ENCODE measurements around the gene RPS6KB2.

RPS6KB2 gene

DNA sequence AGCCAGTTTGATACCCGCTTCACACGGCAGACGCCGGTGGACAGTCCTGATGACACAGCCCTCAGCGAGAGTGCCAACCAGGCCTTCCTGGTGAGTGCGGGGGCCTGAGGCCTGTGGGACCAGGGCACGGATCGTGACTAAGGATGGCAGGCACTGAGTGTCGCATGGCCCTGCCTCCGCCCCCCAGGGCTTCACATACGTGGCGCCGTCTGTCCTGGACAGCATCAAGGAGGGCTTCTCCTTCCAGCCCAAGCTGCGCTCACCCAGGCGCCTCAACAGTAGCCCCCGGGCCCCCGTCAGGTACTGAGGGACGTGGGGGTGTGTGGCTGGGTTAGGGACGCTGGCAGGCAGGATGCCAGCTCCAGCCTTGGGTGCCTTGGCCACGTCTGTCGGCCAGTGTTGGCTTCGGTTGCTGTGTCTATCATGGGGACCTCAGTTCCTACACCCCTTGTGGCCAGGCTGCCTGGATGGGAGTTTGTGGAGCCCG lies 6.1 kb downstream of the RPS6KB2 start:
- no peak overlapping the region for H3K27ac ChIP-seq (ENCODE audit: low read depth, low read length)
- WGBS: 93% methylated on average over 23 of the region's 23 CpGs
- no peaks in the 10 kb centered on the region for H3K27me3 ChIP-seq (ENCODE audit: insufficient read depth, low read length)
- no peak overlapping the region for H3K4me3 ChIP-seq (ENCODE audit: low read length)
- H3K9me3 ChIP-seq (ENCODE audit: insufficient read depth, low read depth, low read length): no peaks in the 10 kb centered on the region
- H3K4me1 ChIP-seq (ENCODE audit: insufficient read depth, low read length): peaks cover 4% of the 10 kb centered on the region; the same call in 1 of the 2 replicates
- H3K36me3 ChIP-seq (ENCODE audit: insufficient read depth, low read length): peaks cover 41% of the 10 kb centered on the region
- H3K9ac ChIP-seq (ENCODE audit: low read depth, low read length): no peak overlapping the region

DNA sequence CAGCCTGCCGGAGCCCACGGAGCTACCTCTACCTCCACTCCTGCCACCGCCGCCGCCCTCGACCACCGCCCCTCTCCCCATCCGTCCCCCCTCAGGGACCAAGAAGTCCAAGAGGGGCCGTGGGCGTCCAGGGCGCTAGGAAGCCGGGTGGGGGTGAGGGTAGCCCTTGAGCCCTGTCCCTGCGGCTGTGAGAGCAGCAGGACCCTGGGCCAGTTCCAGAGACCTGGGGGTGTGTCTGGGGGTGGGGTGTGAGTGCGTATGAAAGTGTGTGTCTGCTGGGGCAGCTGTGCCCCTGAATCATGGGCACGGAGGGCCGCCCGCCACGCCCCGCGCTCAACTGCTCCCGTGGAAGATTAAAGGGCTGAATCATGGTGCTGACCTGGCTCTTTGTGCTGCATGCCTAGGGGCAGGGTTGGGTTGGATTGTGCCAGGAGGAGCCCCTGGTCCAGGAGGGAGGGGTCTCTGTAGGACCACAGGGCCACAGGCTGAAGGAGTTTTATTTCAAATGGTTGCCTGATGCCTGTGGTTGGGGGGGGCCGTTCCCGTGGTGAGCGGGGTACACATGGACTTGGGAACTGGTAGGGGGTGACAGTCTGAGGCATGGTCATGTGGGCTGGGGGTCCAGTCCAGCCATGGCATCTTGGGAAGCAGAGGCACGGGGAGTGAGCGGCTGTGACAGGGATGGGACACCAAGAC lies 6.9 kb downstream of the RPS6KB2 start:
- Histone ChIP-seq H3K4me1 (ENCODE audit: insufficient read depth, low read length) (peaks cover 4% of the 10 kb centered on the region; the same call in 1 of the 2 replicates), H3K36me3 (ENCODE audit: insufficient read depth, low read length) (peaks cover 44% of the 10 kb centered on the region), H3K27ac (ENCODE audit: low read depth, low read length) (peak overlapping the region; percentile 95; the same call in 1 of the 2 replicates), H3K9ac (ENCODE audit: low read depth, low read length) (no peak overlapping the region), H3K27me3 (ENCODE audit: insufficient read depth, low read length) (no peaks in the 10 kb centered on the region), H3K4me3 (ENCODE audit: low read length) (no peak overlapping the region), H3K9me3 (ENCODE audit: insufficient read depth, low read depth, low read length) (no peaks in the 10 kb centered on the region)
- 94% methylated on average over 26 of the region's 26 CpGs for WGBS

DNA sequence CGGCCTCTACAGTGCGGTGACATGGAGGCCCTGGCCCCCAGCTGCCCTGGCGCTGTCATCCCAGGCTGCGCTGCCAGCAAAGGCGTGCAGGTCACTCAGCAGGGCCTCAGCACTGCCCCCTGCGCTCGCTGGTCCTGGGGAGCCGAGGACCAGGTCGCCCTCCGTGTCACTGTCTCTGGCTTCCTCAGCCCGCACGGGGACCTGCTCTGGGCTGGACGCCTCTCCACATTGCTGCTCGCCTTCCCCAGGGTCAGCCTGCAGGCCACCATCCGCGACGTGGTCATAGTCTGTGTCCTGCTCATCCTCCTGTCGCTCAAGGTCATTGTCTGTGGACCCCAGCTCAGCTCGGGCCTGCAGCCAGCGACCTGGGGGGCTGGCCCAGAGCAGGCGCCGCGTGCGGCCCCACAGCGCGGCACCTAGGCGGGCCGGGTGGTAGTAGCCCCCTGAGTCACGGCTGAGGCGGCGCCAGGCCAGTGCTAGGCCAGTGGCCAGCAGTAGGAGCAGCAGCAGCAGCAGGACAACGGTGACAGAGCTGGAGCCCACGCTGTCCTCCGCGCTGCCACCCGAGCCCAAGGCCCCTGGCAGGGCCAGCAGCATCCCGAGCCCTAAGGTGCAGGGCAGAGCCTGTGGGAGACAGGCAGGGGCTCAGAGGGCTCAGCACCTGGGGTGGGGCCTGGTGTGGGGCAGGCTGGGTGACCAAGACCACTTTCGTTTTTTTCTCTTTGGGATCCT lies 7.6 kb downstream of the RPS6KB2 start:
- H3K27ac ChIP-seq (ENCODE audit: low read depth, low read length): peak overlapping the region; percentile 95
- H3K9me3 ChIP-seq (ENCODE audit: insufficient read depth, low read depth, low read length): no peaks in the 10 kb centered on the region
- no peaks in the 10 kb centered on the region for H3K27me3 ChIP-seq (ENCODE audit: insufficient read depth, low read length)
- peaks cover 4% of the 10 kb centered on the region; the same call in 1 of the 2 replicates for H3K4me1 ChIP-seq (ENCODE audit: insufficient read depth, low read length)
- 91% methylated on average over 38 of the region's 38 CpGs for WGBS
- H3K36me3 ChIP-seq (ENCODE audit: insufficient read depth, low read length): peaks cover 50% of the 10 kb centered on the region
- peak overlapping the region; percentile 64 for H3K9ac ChIP-seq (ENCODE audit: low read depth, low read length)
- no peak overlapping the region for H3K4me3 ChIP-seq (ENCODE audit: low read length)

DNA sequence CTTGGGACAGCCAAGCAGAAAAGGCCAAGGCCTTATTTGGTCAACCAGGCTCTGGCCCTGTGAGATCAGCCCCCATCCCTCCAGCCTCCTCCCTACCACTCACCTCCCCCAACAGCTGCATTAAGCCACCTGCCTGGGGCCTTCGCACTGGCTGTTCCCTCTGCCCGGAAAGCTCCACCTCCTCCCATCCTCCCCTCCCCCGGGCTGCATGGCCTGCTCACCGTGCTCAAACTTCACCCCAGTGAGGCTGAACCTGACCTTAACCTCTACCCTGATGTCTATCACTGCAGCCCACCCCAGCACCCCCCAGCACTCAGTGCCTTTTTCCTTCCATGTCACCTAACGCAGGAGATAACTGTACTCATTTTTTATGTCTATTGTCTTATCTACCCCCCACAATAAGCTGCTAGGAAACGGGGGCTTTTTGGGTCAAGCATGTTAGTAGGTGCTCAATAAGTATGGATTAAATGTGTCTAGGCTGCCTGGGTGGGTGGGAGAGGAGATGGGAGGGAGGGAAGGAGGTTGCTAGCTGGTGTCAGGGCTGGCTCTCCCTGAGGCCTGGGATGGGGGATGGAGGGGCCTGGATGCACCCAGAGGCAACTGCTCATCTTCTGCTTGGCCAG lies 8.3 kb downstream of the RPS6KB2 start:
- Histone ChIP-seq H3K4me3 (ENCODE audit: low read length) (no peak overlapping the region), H3K27me3 (ENCODE audit: insufficient read depth, low read length) (no peaks in the 10 kb centered on the region), H3K9ac (ENCODE audit: low read depth, low read length) (peak overlapping the region; percentile 64), H3K4me1 (ENCODE audit: insufficient read depth, low read length) (peaks cover 4% of the 10 kb centered on the region; the same call in 1 of the 2 replicates), H3K9me3 (ENCODE audit: insufficient read depth, low read depth, low read length) (no peaks in the 10 kb centered on the region), H3K36me3 (ENCODE audit: insufficient read depth, low read length) (peaks cover 55% of the 10 kb centered on the region), H3K27ac (ENCODE audit: low read depth, low read length) (peak overlapping the region; percentile 95)
- 48% methylated on average over 6 of the region's 6 CpGs for WGBS

DNA sequence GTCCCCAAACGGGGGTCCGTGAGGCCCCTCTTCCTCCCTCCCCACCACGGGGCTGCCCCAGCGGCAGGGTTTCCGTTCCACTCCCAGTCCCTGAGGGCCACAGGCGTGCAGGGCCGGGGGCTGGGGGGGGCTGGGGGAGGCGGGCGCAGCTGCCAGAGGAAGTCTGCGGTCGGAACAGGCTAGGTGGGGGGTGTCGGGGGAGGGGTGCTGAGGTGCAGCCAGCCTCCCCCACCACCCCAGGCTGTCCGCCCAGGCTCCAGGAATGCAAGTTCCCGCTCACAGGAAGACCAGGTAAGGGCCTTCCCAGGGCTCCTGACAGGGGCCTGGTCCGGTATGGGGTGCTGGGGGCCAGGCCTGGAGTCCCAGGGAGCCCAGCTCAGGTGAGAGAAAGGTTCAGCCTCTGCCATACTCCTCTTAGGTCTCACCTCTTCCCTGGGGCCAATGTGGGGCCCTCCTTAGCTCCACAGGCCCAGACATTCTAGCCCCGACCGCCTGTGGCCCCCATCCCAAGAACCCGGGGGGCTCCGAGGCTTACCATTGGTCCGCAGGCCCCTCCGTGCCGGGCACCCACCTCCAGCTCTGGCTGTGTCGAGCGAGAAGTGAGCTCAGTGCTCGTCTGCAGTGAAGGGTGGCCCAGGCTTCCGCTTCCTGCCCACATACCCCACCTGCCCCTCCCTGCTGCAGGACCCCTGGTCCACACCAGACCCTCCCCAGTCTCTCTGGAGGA lies 9.0 kb downstream of the RPS6KB2 start, which contains the start of gene PTPRCAP:
PTPRCAP (minus strand) TSS at position 601 of the 727 bp plus-strand sequence; CDS start at position 538, 63 bp downstream.
- Histone ChIP-seq H3K9me3 (ENCODE audit: insufficient read depth, low read depth, low read length) (no peaks in the 10 kb centered on the region), H3K9ac (ENCODE audit: low read depth, low read length) (peak within 1 kb of the TSS; percentile 49), H3K27me3 (ENCODE audit: insufficient read depth, low read length) (no peaks in the 10 kb centered on the region), H3K4me1 (ENCODE audit: insufficient read depth, low read length) (peaks cover 4% of the 10 kb centered on the region; the same call in 1 of the 2 replicates), H3K36me3 (ENCODE audit: insufficient read depth, low read length) (peaks cover 57% of the 10 kb centered on the region), H3K4me3 (ENCODE audit: low read length) (no peak within 1 kb of the TSS), H3K27ac (ENCODE audit: low read depth, low read length) (peak within 1 kb of the TSS; percentile 90; the same call in 1 of the 2 replicates)
- 82% methylated on average over 19 of the region's 26 CpGs for WGBS

DNA sequence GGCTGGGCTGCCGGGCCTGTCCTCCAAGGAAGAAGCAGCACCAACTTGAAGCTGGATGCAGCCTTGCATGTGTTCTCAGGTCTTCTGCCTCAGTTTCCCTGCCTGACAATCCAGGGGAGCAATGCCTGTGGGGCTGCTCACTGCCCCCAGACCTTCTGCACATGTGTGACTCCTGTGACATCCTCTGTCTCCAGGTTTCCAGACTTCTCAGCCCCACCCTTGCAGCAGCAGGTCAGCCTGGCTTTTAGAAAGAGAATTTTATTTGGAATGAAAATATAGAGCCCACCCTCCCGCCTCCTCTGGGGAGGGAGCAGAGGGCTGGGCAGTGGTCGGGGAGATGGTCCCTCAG lies 9.5 kb downstream of the RPS6KB2 start:
- H3K4me1 ChIP-seq (ENCODE audit: insufficient read depth, low read length): peaks cover 4% of the 10 kb centered on the region; the same call in 1 of the 2 replicates
- no peaks in the 10 kb centered on the region for H3K9me3 ChIP-seq (ENCODE audit: insufficient read depth, low read depth, low read length)
- H3K27me3 ChIP-seq (ENCODE audit: insufficient read depth, low read length): no peaks in the 10 kb centered on the region
- WGBS: 85% methylated on average over 3 of the region's 3 CpGs
- H3K27ac ChIP-seq (ENCODE audit: low read depth, low read length): peak overlapping the region; percentile 90; the same call in 1 of the 2 replicates
- no peak overlapping the region for H3K4me3 ChIP-seq (ENCODE audit: low read length)
- H3K36me3 ChIP-seq (ENCODE audit: insufficient read depth, low read length): peaks cover 52% of the 10 kb centered on the region
- peak overlapping the region; percentile 49; the same call in 1 of the 2 replicates for H3K9ac ChIP-seq (ENCODE audit: low read depth, low read length)

GRCh38 chr11:67438158-67438902 lies 10.0 kb downstream of the RPS6KB2 start:
- no peak overlapping the region for H3K4me3 ChIP-seq (ENCODE audit: low read length)
- no peaks in the 10 kb centered on the region for H3K9me3 ChIP-seq (ENCODE audit: insufficient read depth, low read depth, low read length)
- no peak overlapping the region for H3K9ac ChIP-seq (ENCODE audit: low read depth, low read length)
- peaks cover 47% of the 10 kb centered on the region for H3K36me3 ChIP-seq (ENCODE audit: insufficient read depth, low read length)
- H3K27me3 ChIP-seq (ENCODE audit: insufficient read depth, low read length): no peaks in the 10 kb centered on the region
- WGBS: 89% methylated on average over 41 of the region's 41 CpGs
- H3K27ac ChIP-seq (ENCODE audit: low read depth, low read length): no peak overlapping the region; the same call in 1 of the 2 replicates
- H3K4me1 ChIP-seq (ENCODE audit: insufficient read depth, low read length): peaks cover 4% of the 10 kb centered on the region; the same call in 1 of the 2 replicates

DNA sequence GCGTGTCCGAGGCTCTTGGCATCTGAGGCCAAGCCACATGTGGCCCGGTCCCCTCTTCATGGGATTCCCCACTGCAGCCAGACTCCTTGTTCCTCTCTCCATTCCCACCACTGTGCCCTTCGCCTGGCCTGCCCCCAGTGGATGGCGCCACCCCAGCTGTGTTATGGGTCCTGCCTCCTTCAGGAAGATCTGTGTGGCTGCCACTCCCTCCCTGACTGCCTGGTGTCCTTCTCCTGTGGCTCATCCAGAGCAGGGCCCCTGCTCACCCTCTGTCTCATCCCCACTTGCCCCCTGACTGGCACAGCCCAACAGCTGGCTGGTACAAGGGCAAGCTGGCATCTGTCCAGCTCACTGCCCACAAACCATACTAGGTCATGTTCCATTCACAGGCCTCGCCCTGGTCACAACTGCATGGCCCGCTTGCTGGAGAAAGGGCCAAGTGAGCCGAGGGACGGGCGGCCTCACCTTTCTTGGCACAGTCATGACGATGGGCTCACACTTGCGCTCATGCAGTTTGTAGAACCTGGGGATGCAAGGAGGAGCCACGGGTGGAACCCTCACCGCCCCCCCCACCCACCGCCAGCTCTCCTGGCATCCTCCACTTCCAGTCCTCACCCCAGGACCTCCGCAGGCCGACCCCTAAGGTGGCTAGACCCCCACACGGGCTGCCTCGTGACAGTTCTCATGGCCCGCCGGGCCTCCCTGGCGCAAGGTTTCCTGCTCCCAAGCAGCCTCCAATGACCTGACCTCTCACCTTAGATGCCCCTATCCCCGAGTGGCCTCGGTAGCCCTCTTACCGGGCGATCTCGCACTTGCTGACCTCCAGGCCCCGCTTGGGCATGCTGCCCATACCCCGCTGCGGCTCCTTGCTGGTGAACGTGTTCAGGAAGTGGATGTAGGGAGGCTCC lies 11.3 kb downstream of the RPS6KB2 start:
- Histone ChIP-seq H3K9ac (ENCODE audit: low read depth, low read length) (no peak overlapping the region), H3K9me3 (ENCODE audit: insufficient read depth, low read depth, low read length) (no peaks in the 10 kb centered on the region), H3K4me1 (ENCODE audit: insufficient read depth, low read length) (peaks cover 4% of the 10 kb centered on the region; the same call in 1 of the 2 replicates), H3K27me3 (ENCODE audit: insufficient read depth, low read length) (no peaks in the 10 kb centered on the region), H3K36me3 (ENCODE audit: insufficient read depth, low read length) (peaks cover 37% of the 10 kb centered on the region), H3K4me3 (ENCODE audit: low read length) (no peak overlapping the region), H3K27ac (ENCODE audit: low read depth, low read length) (no peak overlapping the region; the same call in 1 of the 2 replicates)
- 92% methylated on average over 31 of the region's 31 CpGs for WGBS

- H3K4me1 ChIP-seq (ENCODE audit: insufficient read depth, low read length): peaks cover 4% of the 10 kb centered on the region; the same call in 1 of the 2 replicates
- no peak overlapping the region for H3K27ac ChIP-seq (ENCODE audit: low read depth, low read length)
- H3K27me3 ChIP-seq (ENCODE audit: insufficient read depth, low read length): no peaks in the 10 kb centered on the region
- no peak overlapping the region for H3K4me3 ChIP-seq (ENCODE audit: low read length)
- H3K9me3 ChIP-seq (ENCODE audit: insufficient read depth, low read depth, low read length): no peaks in the 10 kb centered on the region
- H3K9ac ChIP-seq (ENCODE audit: low read depth, low read length): no peak overlapping the region
- 91% methylated on average over 17 of the region's 17 CpGs for WGBS
- H3K36me3 ChIP-seq (ENCODE audit: insufficient read depth, low read length): peaks cover 35% of the 10 kb centered on the region
Observed at GRCh38 chr11:67440229-67441097, 12.2 kb downstream of the RPS6KB2 start.
